GM10266 (cell line): ENCODE data around the gene AUTS2.

ENCODE experiments used
- DNase-seq: peaks from one replicate; pipeline ENCODE4 v3.0.0; 2012; ENCODE audit errors: extremely low spot score
- CTCF ChIP-seq: IDR thresholded peaks from 2 replicates; pipeline ENCODE4 v1.5.1; 2012; ENCODE audit warnings: mild to moderate bottlenecking, low read depth; ENCODE audit not compliant: control insufficient read depth, insufficient read depth; ENCODE audit errors: missing control alignments

Gene AUTS2

DNA sequence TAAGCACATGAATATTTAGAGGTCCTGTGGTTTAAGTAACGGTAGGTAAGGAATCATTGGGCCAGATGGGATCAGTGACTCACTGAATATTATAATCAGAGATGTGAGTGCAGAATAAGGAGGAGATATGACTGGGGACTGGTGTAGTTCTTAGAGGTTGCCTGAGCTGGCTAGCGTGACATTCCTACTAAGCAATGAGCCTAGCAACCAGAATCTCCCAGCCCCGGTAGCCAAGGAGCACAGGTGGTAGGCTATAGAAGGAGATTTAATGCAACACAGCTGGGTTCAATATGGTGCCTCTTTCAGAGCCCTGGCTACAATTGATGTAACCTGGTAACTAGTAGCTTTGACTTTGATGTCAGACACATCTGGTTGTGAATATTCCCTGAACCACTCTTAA lies 641.6 kb downstream of the AUTS2 start:
- no peak for TF ChIP-seq CTCF
- DNase-seq, result no peak

GRCh38 chr7:70240873-70241272 lies 642.6 kb downstream of the AUTS2 start:
- TF ChIP-seq CTCF, result no peak
- DNase-seq, result no peak

GRCh38 chr7:70241536-70242175 lies 643.4 kb downstream of the AUTS2 start:
- no peak for TF ChIP-seq CTCF
- DNase-seq, result no peak

DNA sequence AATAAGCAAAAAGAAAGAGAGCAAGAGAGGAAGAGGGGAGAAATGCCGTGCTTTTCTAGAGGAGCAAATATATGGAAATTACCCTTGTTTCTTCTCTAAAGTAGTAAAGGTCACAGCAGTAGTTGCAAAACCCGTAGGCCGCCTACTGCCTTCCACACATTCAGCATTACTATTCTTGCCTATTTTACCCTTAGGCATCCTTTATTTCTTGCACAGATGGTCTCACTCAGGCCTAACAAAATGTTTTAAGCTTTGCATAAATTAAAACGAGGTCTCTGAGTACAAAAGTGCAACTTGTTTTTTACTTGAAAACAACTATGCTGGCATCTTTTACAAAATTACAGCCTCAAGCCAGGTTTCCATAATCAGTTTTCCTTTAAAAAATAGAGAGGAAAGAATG lies 644.6 kb downstream of the AUTS2 start:
- no peak for DNase-seq
- no peak for TF ChIP-seq CTCF

DNA sequence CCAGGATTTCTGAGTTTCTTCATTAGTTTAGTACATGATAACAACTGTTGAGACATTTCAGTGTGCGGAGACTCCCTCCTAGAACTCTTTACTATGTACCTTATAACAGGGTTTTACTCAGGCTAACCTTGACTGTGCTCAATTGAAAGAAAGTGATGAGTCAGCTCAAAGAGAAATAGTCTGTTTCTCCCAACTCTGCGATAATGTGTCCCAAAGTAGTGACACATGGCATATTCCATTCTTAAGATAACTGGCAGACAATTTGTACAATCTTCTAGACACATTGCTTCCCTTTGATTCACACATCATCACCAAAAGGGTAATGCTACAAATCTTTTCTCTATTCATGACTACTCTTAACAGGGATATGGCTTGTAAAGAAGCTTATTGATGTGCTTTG lies 645.2 kb downstream of the AUTS2 start:
- no peak for TF ChIP-seq CTCF
- no peak for DNase-seq

GRCh38 chr7:70257921-70258320 lies 659.6 kb downstream of the AUTS2 start:
- TF ChIP-seq CTCF, result no peak

GRCh38 chr7:70259502-70259901 lies 661.2 kb downstream of the AUTS2 start:
- no peak for TF ChIP-seq CTCF
- no peak for DNase-seq

More at GRCh38 chr7:70257921-70258320, 659.6 kb downstream of the AUTS2 start:
- no peak for DNase-seq
